Measurements from ENCODE around the gene FGG.

Gene FGG

DNA sequence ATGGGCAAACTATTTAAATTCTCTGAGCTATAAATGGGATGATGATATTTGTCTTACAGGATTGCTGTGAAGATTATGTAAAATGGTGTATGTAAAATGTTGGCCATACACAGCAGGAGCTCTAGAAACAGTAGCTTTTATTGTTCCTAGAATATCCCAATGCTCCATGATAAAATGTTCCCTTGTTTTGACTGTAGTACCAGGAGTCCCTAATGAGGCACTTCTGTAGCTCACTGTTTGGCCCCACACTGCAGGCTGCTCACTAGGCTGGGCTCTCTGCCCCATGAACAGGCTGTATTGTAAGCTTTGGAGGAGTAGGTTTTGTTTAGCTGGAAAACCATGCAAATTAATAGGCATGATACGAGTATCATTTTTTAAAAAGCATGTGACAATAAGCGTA lies 18.6 kb downstream of the FGG start:
- TF ChIP-seq, protein P1, sequence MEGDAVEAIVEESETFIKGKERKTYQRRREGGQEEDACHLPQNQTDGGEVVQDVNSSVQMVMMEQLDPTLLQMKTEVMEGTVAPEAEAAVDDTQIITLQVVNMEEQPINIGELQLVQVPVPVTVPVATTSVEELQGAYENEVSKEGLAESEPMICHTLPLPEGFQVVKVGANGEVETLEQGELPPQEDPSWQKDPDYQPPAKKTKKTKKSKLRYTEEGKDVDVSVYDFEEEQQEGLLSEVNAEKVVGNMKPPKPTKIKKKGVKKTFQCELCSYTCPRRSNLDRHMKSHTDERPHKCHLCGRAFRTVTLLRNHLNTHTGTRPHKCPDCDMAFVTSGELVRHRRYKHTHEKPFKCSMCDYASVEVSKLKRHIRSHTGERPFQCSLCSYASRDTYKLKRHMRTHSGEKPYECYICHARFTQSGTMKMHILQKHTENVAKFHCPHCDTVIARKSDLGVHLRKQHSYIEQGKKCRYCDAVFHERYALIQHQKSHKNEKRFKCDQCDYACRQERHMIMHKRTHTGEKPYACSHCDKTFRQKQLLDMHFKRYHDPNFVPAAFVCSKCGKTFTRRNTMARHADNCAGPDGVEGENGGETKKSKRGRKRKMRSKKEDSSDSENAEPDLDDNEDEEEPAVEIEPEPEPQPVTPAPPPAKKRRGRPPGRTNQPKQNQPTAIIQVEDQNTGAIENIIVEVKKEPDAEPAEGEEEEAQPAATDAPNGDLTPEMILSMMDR (IDR thresholded peaks at IDR 0.05; ENCODE audit: low read length, missing control alignments): no peak
- H3K4me3 ChIP-seq (replicated peaks; ENCODE audit: low read depth, low read length): no peak overlapping the region
- DNase-seq (ENCODE audit: low read depth): no peak

DNA sequence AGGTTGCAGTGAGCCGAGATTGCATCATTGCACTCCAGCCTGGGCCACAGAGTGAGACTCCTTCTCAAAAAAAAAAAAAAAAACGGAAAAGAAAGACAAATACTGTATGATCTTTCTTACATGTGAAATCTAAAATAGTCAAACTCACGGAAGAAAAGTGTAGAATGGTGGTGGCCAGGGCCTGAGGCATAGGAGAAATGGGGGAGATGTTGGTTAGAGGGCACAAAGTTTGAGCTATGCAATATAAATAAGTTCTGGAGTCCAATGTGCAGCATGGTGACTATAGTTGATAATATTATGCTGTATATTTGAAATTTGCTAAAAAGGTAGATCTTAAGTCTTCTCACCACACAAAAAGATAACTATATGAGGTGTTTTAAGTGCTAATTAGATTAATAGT lies 20.6 kb downstream of the FGG start:
- no peak for DNase-seq (ENCODE audit: low read depth)
- H3K4me3 ChIP-seq (replicated peaks; ENCODE audit: low read depth, low read length): no peak overlapping the region
- TF ChIP-seq, protein P1 (IDR thresholded peaks at IDR 0.05; ENCODE audit: low read length, missing control alignments): no peak

DNA sequence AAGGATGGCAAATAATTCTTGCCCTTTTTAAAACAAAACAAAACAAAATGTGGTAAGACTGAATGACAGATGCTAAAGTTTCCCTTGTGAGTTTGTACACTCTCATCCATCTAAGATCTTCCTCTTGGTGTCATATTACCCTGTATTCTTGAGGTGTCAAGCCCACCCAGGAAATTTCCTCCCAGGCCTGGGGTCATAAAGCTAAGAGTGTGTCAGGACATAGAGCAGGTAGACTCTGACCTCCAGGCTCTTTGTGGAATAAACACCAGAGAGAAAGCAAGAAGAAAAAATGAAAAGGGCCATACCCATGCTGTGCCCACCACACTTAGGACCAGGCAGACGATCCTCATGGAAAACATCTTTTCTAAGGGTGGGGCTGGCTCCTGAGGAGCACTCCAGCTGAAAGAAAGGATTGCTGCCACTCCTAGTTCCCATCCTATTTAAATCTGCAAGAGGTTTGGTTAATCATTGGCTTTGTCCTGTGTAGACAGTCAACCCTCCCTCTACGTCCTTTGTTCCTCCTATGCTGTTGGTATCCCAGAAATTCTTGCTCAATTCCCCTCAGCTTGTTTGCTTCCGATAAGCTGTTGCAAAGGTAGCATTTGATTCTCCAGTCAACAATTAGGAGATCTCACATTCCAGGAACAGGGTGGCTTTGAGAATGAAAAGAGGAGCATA lies 22.0 kb downstream of the FGG start, which contains the start of gene FGA:
Gene FGA (minus strand): TSS at position 414 of the 678 bp plus-strand sequence. CDS start 55 bp downstream, at position 359.
- no peak for DNase-seq (ENCODE audit: low read depth)
- H3K4me3 ChIP-seq (replicated peaks; ENCODE audit: low read depth, low read length): no peak within 1 kb of the TSS
- TF ChIP-seq, protein P1 (IDR thresholded peaks at IDR 0.05; ENCODE audit: low read length, missing control alignments): no peak

DNA sequence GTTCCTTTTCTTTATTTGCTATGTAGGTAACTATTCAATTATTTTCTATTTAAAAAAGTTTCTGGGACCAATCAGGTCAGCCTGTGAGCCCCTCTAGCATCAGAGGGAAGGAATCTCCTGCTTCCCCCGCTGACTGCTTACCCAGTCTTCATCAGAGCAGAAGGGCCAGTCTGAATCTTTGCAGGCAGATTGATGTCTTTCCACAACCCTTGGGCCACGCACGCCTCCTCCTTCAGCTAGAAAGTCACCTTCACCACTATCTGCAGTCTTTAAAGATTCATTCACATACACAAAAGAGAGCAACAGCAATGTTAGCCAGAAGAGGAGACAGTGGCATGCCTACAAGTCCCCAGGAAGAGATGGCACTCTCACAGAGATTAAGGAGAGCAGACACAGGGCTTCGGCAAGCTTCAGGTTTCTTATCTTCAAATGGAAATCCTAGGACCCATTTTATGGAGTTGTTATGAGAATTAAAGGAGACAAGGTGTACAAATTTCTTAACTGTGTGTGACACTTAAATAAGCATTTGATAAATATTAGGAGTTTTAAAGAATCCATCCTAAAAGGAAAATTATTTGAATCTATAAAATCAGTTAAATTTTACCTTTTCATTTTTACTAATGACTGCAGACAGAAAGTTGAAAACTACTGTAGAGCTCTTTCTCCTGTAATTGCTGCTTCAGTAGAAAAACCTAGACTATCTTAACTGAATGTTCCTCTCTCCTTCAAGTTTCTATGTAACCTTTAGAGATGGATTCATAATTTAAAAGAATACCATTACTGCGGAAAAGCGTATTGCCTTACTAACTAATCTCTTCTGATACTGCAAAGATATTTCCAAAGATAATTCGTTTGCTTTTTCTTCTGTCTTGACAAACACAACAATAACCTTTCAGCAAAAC lies 22.9 kb downstream of the FGG start:
- DNase-seq (ENCODE audit: low read depth): no peak
- TF ChIP-seq, protein P1 (IDR thresholded peaks at IDR 0.05; ENCODE audit: low read length, missing control alignments): no peak
- no peak overlapping the region for H3K4me3 ChIP-seq (replicated peaks; ENCODE audit: low read depth, low read length)

DNA sequence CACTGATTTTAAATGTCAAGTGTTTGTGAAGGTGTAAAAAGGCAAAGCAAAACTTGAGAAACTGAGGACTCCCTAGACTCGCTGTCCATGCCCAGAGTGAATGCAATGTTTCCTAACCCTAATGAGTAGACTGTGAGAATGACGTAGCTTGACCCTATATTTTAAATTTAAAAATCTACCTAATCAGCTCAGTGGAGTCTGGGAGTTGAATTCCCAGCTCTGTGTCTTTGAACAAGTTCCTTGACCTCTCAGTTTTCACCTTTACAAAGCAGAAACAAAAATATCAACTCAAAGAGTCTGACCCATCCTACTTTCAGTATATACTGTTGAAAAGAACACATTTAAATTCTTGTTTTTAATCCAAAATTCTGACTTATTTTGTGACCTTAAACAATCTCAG lies 24.3 kb downstream of the FGG start:
- H3K4me3 ChIP-seq (replicated peaks; ENCODE audit: low read depth, low read length): no peak overlapping the region
- TF ChIP-seq, protein P1 (IDR thresholded peaks at IDR 0.05; ENCODE audit: low read length, missing control alignments): no peak
- no peak for DNase-seq (ENCODE audit: low read depth)

DNA sequence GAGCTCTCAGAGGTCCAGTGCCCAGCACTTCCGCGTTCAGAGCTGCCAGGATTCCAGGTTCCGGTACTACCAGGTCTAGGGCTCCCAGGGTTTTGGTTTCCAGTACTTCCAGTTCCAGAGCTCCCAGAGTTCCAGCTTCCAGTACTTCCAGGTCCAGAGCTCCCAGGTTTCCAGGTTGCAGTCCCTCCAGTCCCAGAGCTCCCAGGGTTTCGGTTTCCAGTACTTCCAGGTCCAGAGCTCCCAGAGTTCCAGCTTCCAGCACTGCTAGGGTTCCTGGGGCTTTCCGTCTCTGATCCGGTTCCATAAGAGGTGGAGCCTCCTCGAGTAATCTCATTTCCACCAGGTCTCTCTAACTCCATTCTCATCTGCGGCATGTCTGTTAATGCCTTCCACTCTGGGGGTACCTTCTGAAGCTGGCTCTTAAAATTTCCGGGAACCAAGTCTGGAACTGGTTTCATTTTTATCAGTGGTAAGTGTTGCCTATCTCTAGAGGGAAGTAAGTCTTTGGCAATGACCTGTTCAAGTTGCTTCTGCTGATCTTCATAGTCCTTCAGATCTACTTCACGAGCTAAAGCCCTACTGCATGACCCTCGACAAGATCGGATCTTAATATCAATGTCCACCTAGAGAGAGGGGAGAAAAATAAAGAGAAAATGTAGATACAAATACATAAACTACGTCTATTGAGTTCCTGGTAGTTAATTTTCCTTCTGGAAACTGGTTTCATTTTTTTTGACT lies 26.0 kb downstream of the FGG start:
- DNase-seq (ENCODE audit: low read depth): no peak
- no peak overlapping the region for H3K4me3 ChIP-seq (replicated peaks; ENCODE audit: low read depth, low read length)
- TF ChIP-seq, protein P1 (IDR thresholded peaks at IDR 0.05; ENCODE audit: low read length, missing control alignments): no peak

Measured in fibroblast of pulmonary artery (primary cell).